ENCODE measurements around the gene KLHDC1. TPM values are rescaled to one million over a fixed set of nuclear protein-coding genes. Genes with fewer than 3 reads are reported as not detected.
"Not testable (repeated sequence)": the region's sequence is repeated elsewhere in the genome, so short reads cannot be mapped to it uniquely, and the experiment has no call there.

The KLHDC1 gene
- total RNA-seq, 1 donor from 2014 or later: 4.7 TPM

GRCh38 chr14:49768301-49769121, 75.6 kb downstream of the KLHDC1 start:
- Histone ChIP-seq H3K27me3 (no peaks in the 10 kb centered on the region), H3K9me3 (no peaks in the 10 kb centered on the region), H3K27ac (peak overlapping the region; percentile 98), H3K4me1 (peaks cover 39% of the 10 kb centered on the region), H3K4me3 (peak overlapping the region; percentile 88 to 99), H3K36me3 (peaks cover 0 to 8% of the 10 kb centered on the region in 2 donors)
- no peak for TF ChIP-seq POLR2A (IDR thresholded peaks at IDR 0.05)
- TF ChIP-seq POLR2AphosphoS5 (IDR thresholded peaks at IDR 0.05; ENCODE audit: insufficient read depth in 1 of 2, low read depth in 1 of 2): no peak
- no peak for TF ChIP-seq CTCF (IDR thresholded peaks at IDR 0.05)
- intact Hi-C loops (cut with DNase I): loop anchor here (5.0 kb wide), 1 partner anchor 136 kb away; no protein-coding TSS in a partner anchor
- no peak for DNase-seq (ENCODE audit: extremely low spot score in 2 of 2)

GRCh38 chr14:49769171-49769570, 76.3 kb downstream of the KLHDC1 start:
- peak overlapping the region; percentile 98 for H3K27ac ChIP-seq
- intact Hi-C loops (cut with DNase I): loop anchor here (5.0 kb wide), 1 partner anchor 137 kb away; no protein-coding TSS in a partner anchor
- H3K36me3 ChIP-seq: peaks cover 0 to 11% of the 10 kb centered on the region in 2 donors
- H3K4me3 ChIP-seq: peak overlapping the region; percentile 88 to 99
- DNase-seq (ENCODE audit: extremely low spot score in 2 of 2): no peak
- no peak for TF ChIP-seq POLR2A (IDR thresholded peaks at IDR 0.05)
- no peak for TF ChIP-seq CTCF (IDR thresholded peaks at IDR 0.05)
- TF ChIP-seq POLR2AphosphoS5 (IDR thresholded peaks at IDR 0.05; ENCODE audit: insufficient read depth in 1 of 2, low read depth in 1 of 2): no peak
- no peaks in the 10 kb centered on the region for H3K9me3 ChIP-seq
- no peaks in the 10 kb centered on the region for H3K27me3 ChIP-seq
- H3K4me1 ChIP-seq: peaks cover 39% of the 10 kb centered on the region

- intact Hi-C loops (cut with DNase I): loop anchor here (5.0 kb wide), 1 partner anchor 137 kb away; no protein-coding TSS in a partner anchor
- no peaks in the 10 kb centered on the region for H3K27me3 ChIP-seq
- H3K4me1 ChIP-seq: peaks cover 39% of the 10 kb centered on the region
- no peak overlapping the region for H3K27ac ChIP-seq
- no peaks in the 10 kb centered on the region for H3K9me3 ChIP-seq
- no peak for TF ChIP-seq CTCF (IDR thresholded peaks at IDR 0.05)
- TF ChIP-seq POLR2A (IDR thresholded peaks at IDR 0.05): no peak
- no peak for TF ChIP-seq POLR2AphosphoS5 (IDR thresholded peaks at IDR 0.05; ENCODE audit: insufficient read depth in 1 of 2, low read depth in 1 of 2)
- peaks cover 0 to 14% of the 10 kb centered on the region in 2 donors for H3K36me3 ChIP-seq
- DNase-seq (ENCODE audit: extremely low spot score in 2 of 2): no peak
- H3K4me3 ChIP-seq: peak overlapping the region; percentile 88 to 99
These were observed 76.8 kb downstream of the KLHDC1 start for GRCh38 chr14:49769581-49770211.

GRCh38 chr14:49770212-49770817, 77.4 kb downstream of the KLHDC1 start:
- Histone ChIP-seq H3K9me3 (no peaks in the 10 kb centered on the region), H3K36me3 (peaks cover 0 to 20% of the 10 kb centered on the region in 2 donors), H3K4me3 (peak overlapping the region; percentile 88 to 99), H3K27ac (no peak overlapping the region), H3K27me3 (no peaks in the 10 kb centered on the region), H3K4me1 (peaks cover 39% of the 10 kb centered on the region)
- TF ChIP-seq CTCF (IDR thresholded peaks at IDR 0.05) (no peak), POLR2AphosphoS5 (IDR thresholded peaks at IDR 0.05; ENCODE audit: insufficient read depth in 1 of 2, low read depth in 1 of 2) (no peak), POLR2A (IDR thresholded peaks at IDR 0.05) (no peak)
- intact Hi-C loops (cut with DNase I): no loop called here
- DNase-seq (ENCODE audit: extremely low spot score in 2 of 2): no peak

GRCh38 chr14:49771691-49772090, 78.8 kb downstream of the KLHDC1 start:
- H3K27ac ChIP-seq; H3K4me3 ChIP-seq; DNase-seq (ENCODE audit: extremely low spot score in 2 of 2); intact Hi-C loops (cut with DNase I); H3K27me3 ChIP-seq; H3K9me3 ChIP-seq: not testable (repeated sequence)
- Histone ChIP-seq H3K36me3 (peaks cover 0 to 34% of the 10 kb centered on the region in 2 donors), H3K4me1 (peaks cover 37% of the 10 kb centered on the region)

Measured in vagina (tissue), 2 donors.